Frontal cortex (tissue), 4 donors: ENCODE results near the gene NCOA1. TPM values are rescaled to one million over a fixed set of nuclear protein-coding genes. Genes with fewer than 3 reads are reported as not detected.
A peak's percentile ranks its signal among the peaks of the same experiment; 100 is the strongest.

Experiments
- DNase-seq, 2 donors: peaks; one replicate each; pipeline ENCODE4 v3.0.0; 2012; ENCODE audit warnings: low spot score in 2 of 2
- FAIRE-seq: peaks from 2 replicates; lab custom pipeline; 2012; peaks lifted over from hg19 to GRCh38; lab: Jason Lieb, UNC
- total RNA-seq: library from RNA; depleted of rRNA; stranded (reverse); fragments of >200 nt; gene quantifications from one replicate; pipeline ENCODE4 v1.2.3, GENCODE V29; 2014
- donor health status: control.
- donor health status: control.
- donor health status: control.

Gene NCOA1
- total RNA-seq, 1 donor from 2014 or later = 150 TPM

DNA sequence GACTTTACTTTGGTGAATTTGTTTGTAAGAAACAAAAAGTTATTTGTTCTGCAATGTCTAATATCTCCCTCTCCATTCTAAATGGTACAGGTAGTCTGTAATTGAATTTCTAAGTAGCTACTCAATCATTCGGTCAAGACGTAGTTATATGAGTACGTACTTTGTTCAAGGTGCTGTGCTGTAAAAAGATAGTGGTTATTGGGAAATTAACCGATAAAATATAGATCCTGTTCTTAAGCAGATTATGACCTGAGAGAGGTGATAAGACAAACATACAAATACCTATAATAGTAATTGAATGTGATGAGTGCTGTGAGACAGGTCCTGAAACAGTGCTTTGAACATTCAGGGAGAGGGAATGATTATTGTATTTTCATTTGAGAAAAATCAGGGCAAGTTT, 7.1 kb downstream of the NCOA1 start:
- FAIRE-seq = no peak

DNA sequence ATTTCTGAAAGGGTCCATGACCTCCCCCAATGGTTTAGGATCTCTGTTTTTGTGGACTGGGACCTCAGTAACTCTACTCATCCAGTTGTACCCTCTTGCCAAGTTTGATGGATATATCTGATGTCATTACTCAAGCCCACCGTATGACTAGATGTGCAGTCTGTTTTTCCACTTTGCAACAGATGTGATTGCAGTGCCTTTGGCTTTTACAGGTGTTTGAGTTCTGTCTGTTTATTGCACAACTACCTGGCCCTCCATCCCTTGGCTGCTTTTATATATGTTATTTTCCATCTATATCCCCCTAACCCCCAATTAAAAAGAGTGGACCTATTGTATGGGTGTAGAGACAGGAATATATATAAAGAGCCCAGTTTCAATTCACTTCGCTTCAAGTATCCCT, 10.8 kb downstream of the NCOA1 start:
- DNase-seq = no peak
- FAIRE-seq = no peak

More for the DNA sequence above, 7.1 kb downstream of the NCOA1 start:
- no peak for DNase-seq

DNA sequence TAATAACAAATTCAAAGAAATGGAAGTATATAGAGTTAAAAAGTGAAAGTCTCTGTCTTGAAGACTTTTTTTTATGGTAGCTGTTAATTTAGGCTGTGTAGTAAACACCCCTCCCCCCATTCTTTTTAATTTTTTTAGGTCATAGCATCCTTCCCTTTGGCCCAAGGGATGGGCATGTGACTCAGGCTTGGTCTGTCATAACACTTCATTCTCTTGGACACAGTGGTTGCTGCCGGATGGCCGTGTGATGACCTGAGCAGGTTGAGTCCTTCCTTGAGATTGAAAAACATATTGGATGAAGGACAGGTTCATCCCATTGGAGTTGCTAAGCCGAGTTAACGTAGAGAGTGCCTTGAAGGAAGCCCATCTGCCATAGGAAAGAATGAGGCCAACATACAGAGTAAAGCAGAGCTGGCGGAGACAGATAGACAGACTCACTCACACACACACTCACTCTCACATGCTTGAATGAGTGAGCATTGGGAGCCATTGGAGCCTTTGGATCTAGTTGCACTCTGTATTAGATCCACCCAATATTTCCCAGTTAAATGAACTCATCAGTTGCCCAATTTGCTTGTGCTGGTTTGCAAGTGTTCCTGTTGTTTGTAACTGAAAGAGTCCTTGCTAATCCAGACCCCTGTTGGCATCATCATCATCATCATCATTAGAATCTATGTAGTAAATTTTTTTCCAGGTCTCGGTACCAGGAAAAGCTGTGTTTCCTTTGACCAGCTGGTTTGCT, 14.7 kb downstream of the NCOA1 start:
- DNase-seq (no peak), FAIRE-seq (no peak)

DNA sequence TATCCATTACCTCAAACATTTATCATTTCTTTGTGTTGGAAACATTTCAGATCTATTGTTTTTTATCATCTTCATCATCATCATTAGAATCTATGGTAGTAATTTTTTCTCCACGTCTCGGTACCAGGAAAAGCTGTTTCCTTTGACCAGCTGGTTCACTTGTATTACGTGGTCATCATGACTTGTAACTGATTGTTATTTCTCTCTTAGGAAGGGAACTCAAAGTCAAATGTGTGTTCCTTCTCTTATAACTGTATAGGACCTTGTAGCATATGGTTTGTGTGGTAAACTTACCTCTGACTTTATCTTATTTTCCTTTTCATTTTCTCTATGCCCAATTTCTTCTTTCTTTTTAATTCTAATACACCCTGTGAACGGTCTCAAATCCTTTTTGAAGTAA, 16.5 kb downstream of the NCOA1 start:
- FAIRE-seq = peak; percentile 66
- no peak for DNase-seq

DNA sequence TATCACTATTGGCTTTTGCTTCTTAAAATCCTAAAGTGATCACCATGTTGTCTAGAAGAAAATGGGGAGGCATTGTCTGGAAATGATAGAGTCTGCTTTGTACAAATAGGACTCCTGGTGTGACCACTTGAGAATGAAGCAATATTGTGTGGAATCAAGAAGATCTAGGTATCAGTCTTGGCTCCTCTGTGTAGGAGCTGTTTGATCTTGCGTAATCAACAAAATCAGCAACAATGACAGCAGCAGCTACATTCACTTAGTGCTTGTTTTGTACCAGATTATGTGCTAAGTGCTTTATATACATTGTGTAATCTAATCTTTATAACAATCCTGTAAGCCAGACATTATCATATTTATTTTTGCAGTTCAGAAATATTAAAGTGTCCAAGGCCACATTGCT, 17.8 kb downstream of the NCOA1 start:
- FAIRE-seq (no peak), DNase-seq (no peak)

DNA sequence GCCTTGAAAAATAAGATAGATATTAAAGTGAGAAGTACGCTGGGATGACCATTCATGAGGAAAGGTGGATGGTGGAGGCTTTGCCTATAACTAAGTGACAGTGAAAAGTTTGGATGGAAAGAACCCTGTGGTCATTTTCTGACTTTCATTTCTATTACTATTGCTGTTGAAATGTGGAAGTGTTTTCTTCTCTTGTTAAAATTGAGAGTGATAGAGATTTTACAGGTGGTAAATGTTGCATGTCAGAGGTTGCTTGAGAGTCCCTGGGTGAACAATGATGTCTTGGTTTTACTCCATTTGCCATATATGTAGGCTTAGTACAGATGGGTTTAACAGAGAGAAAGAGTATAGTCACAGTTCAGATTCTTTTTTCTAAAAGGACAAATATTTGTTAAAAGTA, 18.4 kb downstream of the NCOA1 start:
- no peak for DNase-seq
- no peak for FAIRE-seq

DNA sequence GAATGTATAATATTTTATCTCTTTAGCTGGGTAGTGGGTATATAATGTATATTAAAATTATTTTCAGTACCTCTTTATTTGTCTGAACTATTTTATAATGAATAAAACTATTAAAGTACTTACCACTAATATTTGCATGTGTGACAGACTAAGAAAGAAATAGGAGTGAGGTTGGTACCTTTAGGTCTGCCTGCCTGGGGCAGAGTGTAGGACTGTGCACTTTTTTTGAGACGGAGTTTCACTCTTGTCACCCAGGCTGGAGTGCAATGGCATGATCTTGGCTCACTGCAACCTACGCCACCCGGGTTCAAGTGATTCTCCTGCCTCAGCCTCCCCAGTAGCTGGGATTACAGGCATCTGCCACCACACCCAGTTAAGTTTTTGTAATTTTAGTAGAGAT, 18.8 kb downstream of the NCOA1 start:
- FAIRE-seq (no peak), DNase-seq (no peak)

DNA sequence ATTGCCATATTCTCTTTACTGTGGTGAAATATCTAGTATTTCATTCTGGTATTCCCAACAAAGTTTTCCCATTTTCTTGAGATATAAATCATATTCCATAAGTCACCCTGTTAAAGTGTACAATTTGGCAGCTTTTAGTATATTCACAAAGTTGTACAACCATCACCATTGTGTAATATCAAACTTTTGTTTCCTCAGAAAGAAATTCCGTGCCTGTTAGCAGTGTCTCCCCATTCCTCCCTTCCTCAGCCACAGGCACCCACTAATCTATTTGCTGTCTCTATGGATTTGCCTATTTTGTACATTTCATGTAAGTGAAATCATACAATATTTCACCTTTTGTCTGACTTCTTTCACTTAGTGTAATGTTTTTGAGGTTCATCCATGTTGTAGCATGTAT, 19.7 kb downstream of the NCOA1 start:
- DNase-seq (no peak), FAIRE-seq (no peak)

DNA sequence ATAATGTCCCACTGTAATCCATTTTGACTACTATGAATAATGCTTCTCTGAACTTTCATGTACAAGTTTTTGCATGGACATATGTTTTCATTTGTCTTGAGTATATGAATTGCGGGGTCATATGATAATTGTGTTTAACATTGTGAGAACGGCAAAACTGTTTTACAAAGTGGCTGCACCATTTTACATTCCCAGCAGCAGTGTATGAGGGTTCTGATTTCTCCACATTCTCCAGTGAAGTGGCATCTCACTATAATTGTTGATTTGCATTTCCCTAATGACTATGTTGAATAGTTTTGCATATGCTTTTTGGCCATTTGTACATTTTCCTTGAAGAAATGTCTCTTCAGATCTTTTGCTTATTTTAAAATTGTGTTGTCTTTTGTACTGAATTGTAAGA, 20.1 kb downstream of the NCOA1 start:
- FAIRE-seq = no peak
- no peak for DNase-seq

DNA sequence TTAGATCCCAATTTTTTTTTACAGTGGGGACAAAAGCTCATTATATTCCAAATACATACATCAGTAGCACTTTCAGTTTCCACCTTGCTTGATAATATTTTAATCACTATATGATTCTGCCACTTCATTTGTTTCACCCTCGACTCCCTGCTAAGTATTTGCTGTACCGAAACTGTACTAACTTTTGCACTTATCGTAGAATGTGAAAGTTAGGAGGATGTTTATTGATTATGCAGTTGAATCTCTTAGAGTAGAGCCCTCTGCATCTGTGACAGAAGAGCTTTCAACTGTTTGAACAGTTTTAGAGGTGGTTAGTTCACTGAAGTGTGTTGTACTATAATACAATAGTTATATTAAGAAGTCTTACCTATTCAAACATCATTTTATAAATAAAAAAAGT, 20.8 kb downstream of the NCOA1 start:
- no peak for FAIRE-seq
- no peak for DNase-seq

DNA sequence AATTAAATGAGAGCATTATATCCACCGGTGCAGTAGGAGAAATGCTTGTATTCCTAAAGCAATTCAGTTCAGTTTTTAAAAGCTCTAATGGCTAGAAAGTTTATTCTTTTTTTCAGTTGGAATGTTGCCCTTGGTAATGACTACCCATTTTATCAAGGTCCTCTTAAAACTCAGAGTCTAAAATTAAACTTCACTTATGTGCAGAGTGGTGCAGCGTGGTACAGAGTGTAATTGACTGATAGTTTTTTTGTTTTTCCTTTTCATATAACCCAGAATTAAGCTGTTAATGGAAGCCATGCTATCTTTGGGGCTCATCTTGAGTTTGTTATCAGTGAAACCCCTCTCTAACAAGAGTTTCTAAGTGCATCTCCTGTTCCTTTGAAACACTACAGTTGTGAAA, 21.4 kb downstream of the NCOA1 start:
- DNase-seq (no peak), FAIRE-seq (no peak)

DNA sequence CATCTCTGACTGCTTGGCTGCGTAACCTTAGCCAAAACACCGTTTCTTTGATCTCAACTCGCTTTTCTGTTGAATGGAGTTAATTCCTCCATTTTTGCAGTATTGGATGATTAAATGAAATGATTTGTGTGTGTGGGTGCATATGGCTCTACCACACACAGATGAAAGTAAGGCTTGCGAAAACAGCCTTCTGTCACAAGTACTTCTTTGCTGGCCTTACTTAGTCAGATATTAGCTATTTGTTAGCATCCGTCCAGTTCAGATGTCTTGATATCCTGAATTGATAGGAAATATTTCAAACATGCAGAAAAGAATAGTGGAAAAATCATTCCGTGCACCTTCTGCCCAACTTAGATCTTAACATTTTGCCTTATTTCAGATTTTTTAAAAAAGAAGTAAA, 21.8 kb downstream of the NCOA1 start:
- DNase-seq (no peak), FAIRE-seq (no peak)

DNA sequence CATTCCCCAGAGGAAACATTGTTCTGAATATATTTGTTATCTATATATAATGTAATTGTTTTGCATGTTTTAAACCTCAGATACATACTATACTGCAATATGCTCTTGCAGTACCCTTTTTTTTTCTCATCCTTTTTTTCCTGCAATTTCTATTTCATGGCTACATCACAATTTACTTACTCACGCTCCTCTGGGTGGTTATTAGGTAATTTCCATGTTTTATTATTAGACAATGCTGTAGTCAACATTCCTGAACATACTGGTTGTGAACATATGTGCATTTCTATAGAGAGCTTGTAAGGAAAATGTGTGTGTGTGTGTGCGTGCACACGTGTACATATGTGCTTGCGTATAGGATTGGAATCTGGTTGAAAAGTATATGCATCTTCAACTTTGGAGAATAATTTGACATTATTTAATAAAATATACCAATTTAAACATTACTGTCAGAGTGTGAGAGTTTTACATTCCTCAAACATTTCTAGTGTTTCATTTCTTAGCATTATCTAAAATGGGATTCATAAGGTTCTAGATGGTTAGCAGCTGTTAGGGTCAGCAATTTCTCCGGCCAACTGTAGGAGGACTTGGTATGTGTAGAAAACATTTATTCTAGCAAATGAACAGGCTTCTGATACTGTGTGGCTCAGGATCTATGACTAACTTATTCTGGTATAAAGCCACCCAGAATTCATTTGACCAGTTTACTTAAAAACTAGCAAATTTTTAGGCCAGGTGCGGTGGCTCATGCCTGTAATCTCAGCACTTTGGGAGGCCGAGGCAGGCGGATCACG, 22.4 kb downstream of the NCOA1 start:
- DNase-seq = no peak
- no peak for FAIRE-seq

DNA sequence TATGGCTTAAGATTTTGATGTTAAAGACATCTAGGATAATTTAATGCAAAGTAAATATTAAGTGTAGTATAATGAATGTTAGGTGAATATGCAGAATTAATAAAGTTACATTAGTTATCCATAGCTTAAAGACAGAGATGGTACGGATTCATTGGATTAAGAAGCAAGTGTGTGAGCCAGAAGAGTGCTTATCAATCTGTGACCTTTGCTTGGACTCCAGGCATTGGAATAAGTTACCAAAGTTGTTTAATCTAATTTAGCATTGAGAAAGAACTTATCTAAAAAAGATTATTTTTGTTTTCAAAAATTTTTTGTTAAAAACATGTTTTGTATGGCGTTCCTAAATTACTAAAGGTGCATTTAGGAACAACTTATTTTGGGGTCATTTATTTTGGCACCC, 23.8 kb downstream of the NCOA1 start:
- DNase-seq (no peak), FAIRE-seq (no peak)

DNA sequence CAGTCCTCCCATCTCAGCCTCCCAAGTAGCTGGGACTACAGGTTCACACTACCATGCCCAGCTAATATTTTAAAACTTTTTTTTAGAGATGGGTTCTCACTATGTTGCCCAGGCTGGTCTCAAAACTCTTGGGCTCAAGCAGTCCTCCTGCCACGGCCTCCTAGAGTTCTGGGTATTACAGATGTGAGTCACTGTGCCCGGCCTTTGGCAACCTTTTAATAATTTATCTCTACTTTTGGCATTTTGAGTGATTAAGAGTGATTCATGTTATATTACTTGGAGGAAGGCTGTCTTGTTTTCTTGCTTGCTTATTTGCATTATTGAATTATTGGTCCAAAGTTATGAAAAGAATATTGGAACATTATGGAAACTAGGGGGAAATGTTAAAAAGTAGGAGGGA, 24.3 kb downstream of the NCOA1 start:
- FAIRE-seq (no peak), DNase-seq (no peak)

DNA sequence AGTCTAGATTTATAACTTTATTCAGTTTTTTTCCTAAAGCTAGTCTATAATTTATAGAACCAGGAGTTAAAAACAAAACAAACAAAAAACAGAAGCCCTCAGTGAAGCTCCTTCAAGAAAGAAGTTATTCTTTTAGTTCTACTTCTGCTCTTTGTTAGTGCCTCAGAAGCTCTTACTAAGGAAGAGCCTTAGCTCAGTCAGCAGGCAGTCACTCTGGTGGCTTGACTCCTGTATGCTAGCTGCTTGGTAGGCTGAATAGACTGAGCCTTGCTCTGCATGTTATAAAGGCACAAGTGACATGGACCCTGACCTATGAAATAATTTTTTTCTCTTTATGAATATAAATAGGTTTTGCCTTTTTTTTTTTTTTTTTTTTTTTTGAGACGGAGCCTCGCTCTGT, 24.8 kb downstream of the NCOA1 start:
- FAIRE-seq (no peak), DNase-seq (no peak)

DNA sequence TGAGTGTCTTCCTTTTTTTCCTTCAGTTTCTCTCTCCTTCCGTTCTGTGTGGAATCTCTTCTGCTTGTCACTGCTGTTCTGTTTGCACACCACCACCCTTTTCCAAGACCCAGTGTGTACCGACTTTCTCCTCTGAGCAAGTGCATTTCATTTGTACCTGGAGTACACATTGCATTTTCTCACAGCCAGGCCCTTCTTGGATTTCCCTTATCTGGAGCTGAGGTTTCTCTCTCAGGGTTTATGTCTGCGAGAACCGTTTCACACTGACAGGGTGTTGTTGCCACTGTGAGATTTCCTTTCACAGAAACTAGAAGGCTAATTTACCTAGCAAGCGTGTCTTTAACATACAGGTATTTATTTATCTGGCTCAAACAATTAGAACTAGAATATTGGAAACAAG, 26.2 kb downstream of the NCOA1 start:
- no peak for DNase-seq
- no peak for FAIRE-seq

DNA sequence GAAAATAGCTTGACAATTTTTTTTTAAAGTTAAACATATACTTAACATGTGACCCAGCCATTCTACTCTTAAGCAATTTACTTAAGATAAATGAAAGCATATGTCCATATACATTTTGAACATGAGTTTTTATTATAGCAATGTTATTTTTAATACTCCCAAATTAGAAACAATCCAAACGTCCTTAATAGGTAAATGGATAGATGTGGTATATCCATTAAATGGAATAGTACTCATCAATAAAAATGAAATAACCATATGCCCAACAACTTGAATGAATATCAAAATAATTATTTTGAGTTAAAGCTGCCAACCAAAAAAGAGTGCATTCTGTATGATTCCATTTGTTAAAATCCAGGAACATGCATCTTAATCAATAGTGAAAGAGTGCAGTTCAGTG, 29.1 kb downstream of the NCOA1 start:
- FAIRE-seq (no peak), DNase-seq (no peak)

DNA sequence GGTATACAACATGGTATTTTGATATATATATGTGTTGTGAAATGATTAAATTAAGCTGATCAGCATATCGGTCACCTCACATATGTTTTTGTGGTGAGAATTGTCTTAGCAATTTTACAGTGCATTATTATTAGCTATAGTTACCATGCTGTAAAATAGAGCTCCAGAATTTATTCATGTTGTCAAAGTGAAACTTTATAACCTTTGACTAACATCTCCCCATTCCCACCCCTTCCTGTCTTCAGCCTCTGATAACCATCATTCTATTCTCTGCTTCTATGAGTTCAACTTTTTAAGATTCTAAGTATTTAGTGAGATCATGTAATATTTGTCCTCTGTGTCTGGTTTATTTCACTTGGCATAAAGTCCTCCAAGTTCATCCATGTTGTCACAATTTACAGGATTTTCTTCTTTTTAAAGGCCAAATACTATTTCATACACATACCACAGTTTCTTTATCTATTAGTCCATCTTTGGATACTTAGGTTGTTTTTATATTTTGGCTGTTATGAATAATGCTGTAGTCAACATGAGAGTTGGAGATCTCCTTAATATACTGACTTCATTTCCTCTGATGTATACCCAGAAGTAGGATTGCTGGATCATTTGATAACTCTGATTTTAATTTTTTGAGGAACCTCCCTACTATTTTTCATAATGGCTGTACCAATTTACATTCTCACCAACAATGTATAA, 30.3 kb downstream of the NCOA1 start:
- FAIRE-seq = no peak
- DNase-seq = no peak

DNA sequence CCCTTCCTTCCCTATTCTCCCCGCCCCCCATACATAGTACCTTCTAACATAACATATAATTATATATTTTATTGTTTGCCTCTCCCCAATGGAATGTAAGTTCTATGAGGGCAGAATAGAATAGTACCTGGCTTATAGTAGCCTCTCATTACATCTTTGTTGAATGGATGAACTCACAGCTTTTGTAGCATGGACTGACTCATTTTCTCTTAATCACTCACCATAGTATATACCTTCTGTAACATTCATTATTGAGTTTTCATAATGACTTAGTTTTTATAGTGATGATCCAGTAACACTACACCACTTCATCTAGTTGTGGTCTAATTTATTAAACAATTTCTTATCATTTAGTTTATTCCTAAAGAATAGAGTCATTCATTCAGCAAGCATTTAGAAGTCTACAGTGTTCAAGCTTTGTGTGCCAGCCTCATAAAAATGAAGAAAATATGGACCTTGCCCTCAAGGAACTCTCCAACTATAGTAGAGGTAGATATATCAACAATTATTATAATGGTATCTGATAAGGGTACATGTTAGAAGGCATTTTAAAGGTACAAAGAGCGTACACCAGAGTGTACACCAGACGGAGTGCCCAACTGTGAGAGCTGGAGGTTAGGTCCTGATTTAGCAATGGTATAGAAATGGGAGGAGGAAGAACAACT, 31.1 kb downstream of the NCOA1 start:
- FAIRE-seq (no peak), DNase-seq (no peak)

DNA sequence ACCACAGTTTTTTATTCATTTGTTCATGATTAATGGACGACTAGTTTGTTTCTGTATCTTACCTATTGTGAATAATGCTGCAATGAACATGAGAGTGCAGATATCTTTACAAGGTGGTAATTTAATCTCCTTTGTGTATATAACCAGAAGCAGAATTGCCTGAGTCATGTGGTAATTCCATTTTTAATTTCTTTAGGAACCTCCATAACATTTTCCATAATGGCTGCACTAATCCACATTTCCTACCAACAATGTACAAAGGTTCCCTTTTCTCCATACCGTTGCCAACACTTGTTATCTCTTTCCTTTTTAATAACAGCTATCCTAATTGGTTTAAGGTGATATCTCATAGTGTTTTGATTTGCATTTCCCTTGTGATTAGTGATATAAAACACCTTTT, 36.5 kb downstream of the NCOA1 start:
- DNase-seq = no peak
- no peak for FAIRE-seq
